GM10266 (cell line): ENCODE measurements around the gene PIP5K1A.

Experiments
- DNase-seq: peaks from one replicate; pipeline ENCODE4 v3.0.0; 2012; ENCODE audit errors: extremely low spot score
- TF ChIP-seq, protein P1 (sequence below): IDR thresholded peaks from 2 replicates; pipeline ENCODE4 v1.5.1; 2012; ENCODE audit warnings: mild to moderate bottlenecking, low read depth; ENCODE audit not compliant: control insufficient read depth, insufficient read depth; ENCODE audit errors: missing control alignments

PIP5K1A gene

DNA sequence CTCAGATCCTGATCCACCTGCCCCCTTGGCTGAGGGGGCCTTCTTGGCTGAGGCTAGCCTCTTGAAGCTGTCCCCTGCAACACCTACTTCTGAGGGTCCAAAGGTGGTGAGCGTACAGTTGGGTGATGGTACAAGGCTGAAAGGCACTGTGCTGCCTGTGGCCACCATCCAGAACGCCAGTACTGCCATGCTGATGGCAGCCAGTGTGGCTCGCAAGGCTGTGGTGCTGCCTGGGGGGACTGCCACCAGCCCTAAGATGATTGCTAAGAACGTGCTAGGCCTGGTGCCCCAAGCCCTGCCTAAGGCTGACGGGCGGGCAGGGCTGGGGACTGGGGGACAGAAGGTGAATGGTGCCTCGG is 89.0 kb downstream of the PIP5K1A start:
- TF ChIP-seq, protein P1, sequence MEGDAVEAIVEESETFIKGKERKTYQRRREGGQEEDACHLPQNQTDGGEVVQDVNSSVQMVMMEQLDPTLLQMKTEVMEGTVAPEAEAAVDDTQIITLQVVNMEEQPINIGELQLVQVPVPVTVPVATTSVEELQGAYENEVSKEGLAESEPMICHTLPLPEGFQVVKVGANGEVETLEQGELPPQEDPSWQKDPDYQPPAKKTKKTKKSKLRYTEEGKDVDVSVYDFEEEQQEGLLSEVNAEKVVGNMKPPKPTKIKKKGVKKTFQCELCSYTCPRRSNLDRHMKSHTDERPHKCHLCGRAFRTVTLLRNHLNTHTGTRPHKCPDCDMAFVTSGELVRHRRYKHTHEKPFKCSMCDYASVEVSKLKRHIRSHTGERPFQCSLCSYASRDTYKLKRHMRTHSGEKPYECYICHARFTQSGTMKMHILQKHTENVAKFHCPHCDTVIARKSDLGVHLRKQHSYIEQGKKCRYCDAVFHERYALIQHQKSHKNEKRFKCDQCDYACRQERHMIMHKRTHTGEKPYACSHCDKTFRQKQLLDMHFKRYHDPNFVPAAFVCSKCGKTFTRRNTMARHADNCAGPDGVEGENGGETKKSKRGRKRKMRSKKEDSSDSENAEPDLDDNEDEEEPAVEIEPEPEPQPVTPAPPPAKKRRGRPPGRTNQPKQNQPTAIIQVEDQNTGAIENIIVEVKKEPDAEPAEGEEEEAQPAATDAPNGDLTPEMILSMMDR = no peak
- no peak for DNase-seq

DNA sequence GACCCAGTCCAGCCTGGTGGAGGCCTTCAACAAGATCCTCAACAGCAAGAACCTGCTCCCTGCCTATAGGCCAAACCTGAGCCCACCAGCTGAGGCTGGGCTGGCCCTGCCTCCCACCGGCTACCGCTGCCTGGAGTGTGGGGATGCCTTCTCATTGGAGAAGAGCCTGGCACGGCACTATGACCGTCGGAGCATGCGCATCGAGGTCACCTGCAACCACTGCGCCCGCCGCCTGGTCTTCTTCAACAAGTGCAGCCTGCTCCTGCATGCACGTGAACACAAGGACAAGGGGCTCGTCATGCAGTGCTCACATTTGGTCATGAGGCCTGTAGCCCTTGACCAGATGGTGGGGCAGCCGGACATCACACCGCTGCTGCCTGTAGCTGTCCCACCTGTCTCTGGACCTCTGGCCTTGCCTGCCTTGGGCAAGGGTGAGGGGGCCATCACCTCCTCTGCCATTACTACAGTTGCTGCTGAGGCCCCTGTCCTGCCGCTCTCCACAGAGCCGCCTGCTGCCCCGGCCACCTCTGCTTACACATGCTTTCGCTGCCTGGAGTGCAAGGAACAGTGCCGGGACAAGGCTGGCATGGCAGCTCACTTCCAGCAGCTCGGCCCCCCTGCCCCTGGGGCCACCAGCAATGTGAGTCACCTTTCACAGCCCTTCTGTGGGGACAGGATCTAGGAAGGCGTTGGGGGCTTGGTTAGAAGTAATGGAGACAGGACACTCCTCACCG is 89.6 kb downstream of the PIP5K1A start:
- TF ChIP-seq, protein P1 = no peak
- DNase-seq = no peak

DNA sequence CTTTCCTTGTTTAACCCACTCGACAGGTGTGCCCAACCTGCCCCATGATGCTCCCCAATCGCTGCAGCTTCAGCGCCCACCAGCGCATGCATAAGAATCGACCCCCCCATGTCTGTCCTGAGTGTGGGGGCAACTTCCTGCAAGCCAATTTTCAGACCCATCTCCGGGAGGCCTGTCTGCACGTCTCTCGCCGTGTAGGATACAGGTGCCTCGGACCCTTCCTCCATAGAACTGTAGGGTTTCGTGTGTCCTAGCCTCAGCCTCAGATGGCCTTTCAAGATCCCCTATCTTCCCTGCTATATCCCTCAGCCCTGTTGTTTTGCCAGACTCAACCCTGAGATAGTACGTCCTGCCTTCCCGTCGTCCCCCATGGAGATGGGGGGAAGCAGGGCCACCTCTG is 90.2 kb downstream of the PIP5K1A start:
- no peak for DNase-seq
- TF ChIP-seq, protein P1 = no peak

DNA sequence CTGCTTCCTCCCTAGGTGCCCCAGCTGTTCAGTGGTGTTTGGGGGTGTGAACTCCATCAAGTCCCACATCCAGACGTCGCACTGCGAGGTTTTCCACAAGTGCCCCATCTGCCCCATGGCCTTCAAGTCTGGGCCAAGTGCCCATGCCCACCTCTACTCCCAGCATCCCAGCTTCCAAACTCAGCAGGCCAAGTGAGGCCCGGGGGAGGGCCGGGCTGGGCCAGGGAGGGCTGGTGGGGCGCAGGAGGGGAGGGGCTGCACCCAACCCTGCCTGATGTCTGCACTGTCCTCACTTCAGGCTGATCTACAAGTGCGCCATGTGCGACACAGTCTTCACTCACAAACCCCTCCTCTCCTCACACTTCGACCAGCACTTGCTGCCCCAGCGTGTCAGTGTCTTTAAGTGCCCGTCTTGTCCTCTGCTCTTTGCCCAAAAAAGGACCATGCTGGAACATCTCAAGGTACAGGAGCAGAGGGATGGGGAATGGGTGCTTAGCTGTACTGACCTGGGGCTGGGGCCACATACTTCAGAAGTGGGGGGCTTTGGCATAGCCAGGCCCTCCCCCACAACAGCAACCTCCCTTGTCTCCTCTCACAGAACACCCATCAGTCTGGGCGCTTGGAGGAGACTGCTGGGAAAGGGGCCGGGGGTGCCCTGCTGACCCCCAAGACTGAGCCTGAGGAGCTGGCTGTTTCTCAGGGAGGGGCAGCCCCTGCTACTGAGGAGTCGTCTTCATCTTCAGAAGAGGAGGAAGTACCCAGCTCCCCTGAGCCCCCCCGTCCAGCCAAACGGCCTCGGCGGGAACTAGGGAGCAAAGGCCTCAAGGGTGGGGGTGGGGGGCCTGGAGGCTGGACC is 91.0 kb downstream of the PIP5K1A start:
- no peak for DNase-seq
- TF ChIP-seq, protein P1 = no peak

DNA sequence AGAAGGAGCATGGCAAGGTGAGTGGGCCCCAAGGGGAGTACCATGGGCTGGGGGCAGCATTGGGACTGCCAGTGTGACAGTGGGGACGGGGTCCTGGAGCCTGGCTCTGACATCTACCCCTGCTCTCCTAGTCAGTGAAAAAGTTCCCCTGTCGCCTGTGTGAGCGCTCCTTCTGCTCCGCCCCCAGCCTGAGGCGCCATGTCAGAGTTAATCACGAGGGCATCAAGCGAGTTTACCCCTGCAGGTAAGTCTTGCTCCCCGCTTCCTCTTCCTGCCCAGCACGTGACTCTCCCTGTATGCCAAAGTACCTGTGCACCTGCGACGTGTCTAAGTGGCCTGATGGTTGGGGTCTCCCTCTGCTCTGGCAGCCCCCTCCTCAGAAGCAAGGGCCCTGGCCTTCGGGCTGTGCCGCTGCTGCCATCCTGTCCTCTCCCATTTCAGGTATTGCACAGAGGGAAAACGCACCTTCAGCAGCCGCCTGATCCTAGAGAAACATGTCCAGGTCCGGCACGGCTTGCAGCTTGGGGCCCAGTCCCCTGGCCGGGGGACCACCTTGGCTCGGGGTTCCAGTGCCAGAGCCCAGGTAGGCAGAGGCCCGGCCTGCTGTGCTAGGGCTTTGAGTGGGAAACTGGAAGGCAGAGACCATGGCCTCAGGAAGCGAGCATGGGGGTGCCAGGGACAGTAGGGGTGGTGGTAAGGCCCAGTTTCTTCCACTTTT is 91.8 kb downstream of the PIP5K1A start:
- TF ChIP-seq, protein P1 = no peak
- DNase-seq = no peak

DNA sequence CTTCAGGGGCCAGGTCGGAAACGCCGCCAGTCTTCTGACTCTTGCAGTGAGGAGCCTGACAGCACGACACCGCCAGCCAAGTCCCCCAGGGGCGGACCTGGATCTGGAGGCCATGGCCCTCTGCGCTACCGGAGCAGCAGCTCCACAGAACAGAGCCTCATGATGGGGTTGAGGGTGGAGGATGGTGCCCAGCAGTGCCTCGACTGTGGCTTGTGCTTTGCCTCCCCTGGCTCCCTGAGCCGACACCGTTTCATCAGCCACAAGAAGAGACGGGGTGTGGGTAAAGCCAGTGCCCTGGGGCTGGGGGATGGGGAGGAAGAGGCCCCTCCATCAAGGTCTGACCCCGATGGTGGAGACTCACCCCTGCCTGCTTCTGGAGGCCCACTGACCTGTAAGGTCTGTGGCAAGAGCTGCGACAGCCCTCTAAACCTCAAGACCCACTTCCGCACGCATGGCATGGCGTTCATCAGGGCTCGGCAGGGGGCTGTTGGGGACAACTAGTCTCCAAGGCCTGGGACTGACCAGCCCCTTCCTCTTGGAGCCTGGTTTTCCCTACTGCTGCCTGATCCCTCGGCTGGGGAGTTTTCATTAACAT is 92.5 kb downstream of the PIP5K1A start:
- no peak for DNase-seq
- TF ChIP-seq, protein P1 = no peak
